Cardiac muscle cell (in vitro differentiated cells and primary cell): ENCODE data around the gene STAM. TPM values are rescaled to one million over a fixed set of nuclear protein-coding genes. Genes with fewer than 3 reads are reported as not detected.

Experiments used
- DNase-seq, 2 donors: peaks; one replicate each; pipeline versions ENCODE4 v3.0.0 to v3.0.0-alpha.2; 2010 to 2017; ENCODE audit warnings: low read depth in 1 of 2, low spot score in 1 of 2
- H3K27ac ChIP-seq: fragments of 200-600 bp; sonication (generic); 2 replicates; pipeline ENCODE4 v1.5.1; 2016
- H3K27me3 ChIP-seq: fragments of 200-600 bp; sonication (generic); 2 replicates; pipeline ENCODE4 v1.6.0; 2016; ENCODE audit warnings: control low read depth
- H3K36me3 ChIP-seq: fragments of 200-600 bp; sonication (generic); 2 replicates; pipeline ENCODE4 v1.5.1; 2016; ENCODE audit warnings: control low read depth
- H3K4me1 ChIP-seq: fragments of 200-600 bp; sonication (generic); 2 replicates; pipeline ENCODE4 v1.8.1; 2017; ENCODE audit warnings: low read depth, mild to moderate bottlenecking, mixed run types
- H3K4me3 ChIP-seq: fragments of 200-600 bp; sonication (generic); 2 replicates; pipeline ENCODE4 v1.5.1; 2016; ENCODE audit warnings: mild to moderate bottlenecking
- H3K9me3 ChIP-seq: fragments of 200-600 bp; sonication (generic); 2 replicates; pipeline ENCODE4 v1.5.1; 2017; ENCODE audit warnings: low read depth, mild to moderate bottlenecking, control low read depth
- CTCF ChIP-seq: IDR thresholded peaks from 2 replicates; pipeline ENCODE4 v1.5.1; 2012; ENCODE audit warnings: low read depth, mild to moderate bottlenecking, low read length
- polyA plus RNA-seq: library from polyadenylated mRNA; unstranded; fragments of >200 nt; fragmentation: Nextera tagmentation; extraction: Ambion mirVana; gene quantifications from 2 replicates; pipeline ENCODE4 v1.2.1, GENCODE V29; 2016
- total RNA-seq: library from RNA; depleted of rRNA; stranded (reverse); fragments of >200 nt; gene quantifications from 2 replicates; pipeline ENCODE4 v1.2.3, GENCODE V29; 2016

STAM gene
- total and polyA plus RNA-seq, 2 experiments from 2014 or later: 22.7 to 27.6 TPM

DNA sequence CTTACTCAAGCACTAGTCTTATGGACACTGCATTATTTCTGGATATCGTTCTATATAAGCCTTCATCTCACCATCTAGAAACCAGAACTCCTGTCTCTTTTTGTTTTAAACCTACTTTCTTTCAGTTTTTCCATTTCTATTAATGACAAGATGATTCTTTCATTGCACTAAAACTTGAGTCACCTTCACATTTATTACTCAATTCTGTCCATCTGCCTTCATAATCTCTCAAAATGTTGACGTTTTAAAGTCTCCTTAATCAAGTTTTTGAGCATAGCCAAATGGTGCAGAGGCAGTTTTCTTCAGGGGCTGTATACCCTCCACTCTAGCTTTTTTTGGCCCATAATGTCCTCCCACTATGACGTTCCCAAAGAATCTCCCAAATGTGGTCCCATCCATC lies 17.6 kb downstream of the STAM start:
- Histone ChIP-seq H3K9me3 (no peaks in the 10 kb centered on the region), H3K27me3 (no peaks in the 10 kb centered on the region), H3K4me3 (no peak overlapping the region), H3K27ac (no peak overlapping the region), H3K36me3 (peaks cover 4% of the 10 kb centered on the region), H3K4me1 (peaks cover 3% of the 10 kb centered on the region)
- TF ChIP-seq CTCF: no peak
- no peak for DNase-seq

DNA sequence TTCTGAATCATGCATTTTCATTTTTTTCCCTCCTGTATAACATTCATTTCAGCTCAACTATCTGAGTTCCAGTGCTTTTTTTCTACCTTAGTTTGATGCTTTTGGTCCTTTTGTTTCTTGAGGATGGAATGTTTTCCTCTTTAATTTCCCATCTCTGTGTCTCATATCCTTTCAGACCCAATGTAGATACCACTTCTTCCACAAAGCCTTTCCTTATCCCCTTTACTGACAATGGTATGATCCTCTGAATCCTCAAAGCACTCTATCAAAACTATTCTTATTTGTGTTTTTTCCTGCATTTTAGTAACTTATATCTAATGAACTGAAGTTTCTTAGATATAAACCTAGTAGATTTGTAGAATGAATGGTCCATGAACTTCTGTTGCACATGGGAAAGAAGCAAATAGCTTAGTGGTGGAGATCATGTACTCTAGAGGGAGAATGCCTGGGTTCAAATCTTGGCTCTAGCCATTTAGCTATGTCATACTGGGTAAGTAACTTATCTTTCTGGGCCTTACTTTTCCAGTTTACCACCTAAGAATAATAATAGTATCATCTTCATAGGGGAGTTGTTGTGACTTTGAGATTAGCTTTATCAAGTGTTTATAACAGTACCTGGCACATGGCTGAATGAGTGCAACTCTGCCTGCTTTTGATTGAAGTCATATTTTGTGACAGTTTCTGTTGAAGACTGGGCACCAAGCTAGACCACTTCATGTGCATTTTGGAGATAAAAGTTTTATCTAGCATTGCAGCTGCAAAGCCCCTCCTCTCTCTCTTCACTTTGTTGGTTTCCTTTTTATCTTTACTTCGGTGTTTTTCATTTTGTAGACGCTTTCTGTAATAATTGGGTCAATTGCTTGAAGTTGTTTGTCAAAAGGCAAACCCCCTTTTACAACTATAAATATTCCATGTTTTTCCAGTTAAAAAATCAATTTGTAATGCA lies 18.5 kb downstream of the STAM start:
- Histone ChIP-seq H3K9me3 (no peaks in the 10 kb centered on the region), H3K4me1 (peaks cover 3% of the 10 kb centered on the region), H3K27ac (no peak overlapping the region), H3K36me3 (peaks cover 4% of the 10 kb centered on the region), H3K27me3 (no peaks in the 10 kb centered on the region), H3K4me3 (no peak overlapping the region)
- no peak for DNase-seq
- no peak for TF ChIP-seq CTCF

- H3K4me3 ChIP-seq: no peak overlapping the region
- H3K4me1 ChIP-seq: peaks cover 3% of the 10 kb centered on the region
- no peak for TF ChIP-seq CTCF
- no peaks in the 10 kb centered on the region for H3K9me3 ChIP-seq
- no peak overlapping the region for H3K27ac ChIP-seq
- DNase-seq: no peak
- no peaks in the 10 kb centered on the region for H3K27me3 ChIP-seq
- peaks cover 4% of the 10 kb centered on the region for H3K36me3 ChIP-seq
Measured at GRCh38 chr10:17663450-17663849, 19.5 kb downstream of the STAM start.

DNA sequence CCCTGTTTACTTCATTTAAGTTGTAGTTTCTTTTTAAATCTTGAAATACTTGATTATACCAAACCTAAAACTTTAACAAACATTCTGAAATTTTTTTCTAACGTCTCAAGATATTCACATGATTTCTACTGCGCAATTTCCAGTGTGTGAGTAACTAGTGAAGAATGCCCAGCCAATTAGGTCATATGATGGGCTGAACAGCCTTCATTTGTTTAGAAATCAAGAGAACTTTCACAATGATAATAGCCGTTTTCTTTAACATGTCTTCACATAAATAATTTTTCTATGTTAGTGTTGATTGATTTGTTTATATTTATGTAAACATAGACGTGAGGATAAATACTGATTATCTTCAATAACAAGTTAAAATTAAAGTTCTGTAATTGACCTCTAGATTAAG lies 21.8 kb downstream of the STAM start:
- H3K27ac ChIP-seq: no peak overlapping the region
- no peak overlapping the region for H3K4me3 ChIP-seq
- H3K9me3 ChIP-seq: no peaks in the 10 kb centered on the region
- no peaks in the 10 kb centered on the region for H3K27me3 ChIP-seq
- peak in 1 of 2 donors; percentile 95 for DNase-seq
- H3K36me3 ChIP-seq: no peaks in the 10 kb centered on the region
- no peak for TF ChIP-seq CTCF
- H3K4me1 ChIP-seq: peaks cover 3% of the 10 kb centered on the region

DNA sequence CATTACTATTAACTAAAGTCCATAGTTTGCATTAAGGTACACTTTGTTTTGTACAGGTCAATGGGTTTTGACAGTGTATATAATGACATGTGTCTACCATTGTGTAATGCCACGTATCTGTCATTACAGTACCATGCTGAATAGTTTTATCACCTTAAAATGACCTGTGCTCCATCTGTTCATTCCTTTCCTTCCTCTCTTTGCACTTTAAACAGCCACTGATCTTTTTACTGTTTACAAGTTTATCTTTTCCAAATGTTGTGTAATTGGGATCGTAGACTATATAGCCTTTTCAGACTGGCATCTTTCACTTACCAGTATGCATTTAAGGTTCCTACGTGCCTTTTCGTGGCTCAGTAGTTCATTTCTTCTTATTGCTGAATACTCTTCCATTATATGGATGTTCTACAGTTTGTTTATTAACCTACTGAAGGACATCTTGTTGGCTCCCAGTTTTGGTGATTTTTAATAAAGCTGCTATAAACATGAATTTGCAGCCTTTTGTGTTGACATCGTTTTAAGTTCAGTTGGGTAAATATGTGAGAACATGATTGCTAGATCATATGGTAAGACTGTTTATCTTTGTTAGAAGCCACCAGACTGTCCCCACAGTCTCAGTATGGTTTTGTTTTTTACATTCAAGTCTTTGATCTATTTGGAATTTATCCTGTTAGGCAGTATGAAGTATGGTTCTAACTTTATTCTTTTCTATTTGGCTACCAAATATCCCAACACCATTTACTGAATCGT lies 24.7 kb downstream of the STAM start:
- no peaks in the 10 kb centered on the region for H3K27me3 ChIP-seq
- no peak overlapping the region for H3K27ac ChIP-seq
- DNase-seq: no peak
- H3K36me3 ChIP-seq: no peaks in the 10 kb centered on the region
- no peaks in the 10 kb centered on the region for H3K9me3 ChIP-seq
- TF ChIP-seq CTCF: no peak
- H3K4me1 ChIP-seq: peaks cover 17% of the 10 kb centered on the region
- H3K4me3 ChIP-seq: no peak overlapping the region
